Activated gamma-delta T cell (primary cell): ENCODE measurements around the gene SMAD9.
A peak's percentile ranks its signal among the peaks of the same experiment; 100 is the strongest.

ENCODE experiments used
- DNase-seq: peaks from one replicate; lab custom pipeline; 2025; lab: John Stamatoyannopoulos, UW

Gene SMAD9

DNA sequence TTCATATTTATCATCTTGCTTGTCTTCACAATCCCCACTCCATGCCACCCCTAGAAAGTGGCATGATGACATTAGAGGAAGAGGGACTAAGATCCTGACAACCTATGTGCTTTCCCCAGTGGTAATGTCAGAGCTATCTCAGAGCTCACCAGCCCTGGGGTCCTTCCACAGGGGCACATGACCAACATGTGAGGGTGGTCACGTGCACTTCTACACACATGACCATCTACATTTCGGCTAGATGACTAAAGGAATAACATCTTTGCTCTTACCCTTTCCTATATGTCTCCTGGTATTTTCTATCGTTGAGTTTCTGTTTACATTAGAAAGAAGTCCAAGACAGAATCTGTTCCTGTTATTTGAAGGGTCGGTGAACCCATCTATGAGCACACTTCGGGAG, 54.8 kb downstream of the SMAD9 start:
- DNase-seq: no peak

DNA sequence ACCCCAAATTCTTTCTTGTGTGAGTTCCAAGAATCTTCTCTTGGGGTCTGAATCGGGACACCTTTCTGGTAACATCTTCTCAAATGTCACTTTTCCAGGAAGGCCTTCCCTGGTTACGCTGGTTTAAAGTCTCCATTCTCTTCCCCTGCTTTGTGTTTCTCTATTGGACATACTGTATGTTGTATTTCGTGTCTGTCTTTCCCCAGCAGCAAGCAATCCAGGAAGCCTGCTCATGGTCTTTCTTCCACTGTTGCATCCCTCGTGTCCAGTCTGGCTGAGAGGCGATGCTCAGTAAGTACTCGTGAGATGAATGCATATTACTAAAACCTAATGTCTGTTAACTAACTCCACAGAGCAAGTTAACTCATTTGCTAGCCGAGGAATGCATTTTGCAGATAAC, 57.3 kb downstream of the SMAD9 start:
- DNase-seq: no peak

DNA sequence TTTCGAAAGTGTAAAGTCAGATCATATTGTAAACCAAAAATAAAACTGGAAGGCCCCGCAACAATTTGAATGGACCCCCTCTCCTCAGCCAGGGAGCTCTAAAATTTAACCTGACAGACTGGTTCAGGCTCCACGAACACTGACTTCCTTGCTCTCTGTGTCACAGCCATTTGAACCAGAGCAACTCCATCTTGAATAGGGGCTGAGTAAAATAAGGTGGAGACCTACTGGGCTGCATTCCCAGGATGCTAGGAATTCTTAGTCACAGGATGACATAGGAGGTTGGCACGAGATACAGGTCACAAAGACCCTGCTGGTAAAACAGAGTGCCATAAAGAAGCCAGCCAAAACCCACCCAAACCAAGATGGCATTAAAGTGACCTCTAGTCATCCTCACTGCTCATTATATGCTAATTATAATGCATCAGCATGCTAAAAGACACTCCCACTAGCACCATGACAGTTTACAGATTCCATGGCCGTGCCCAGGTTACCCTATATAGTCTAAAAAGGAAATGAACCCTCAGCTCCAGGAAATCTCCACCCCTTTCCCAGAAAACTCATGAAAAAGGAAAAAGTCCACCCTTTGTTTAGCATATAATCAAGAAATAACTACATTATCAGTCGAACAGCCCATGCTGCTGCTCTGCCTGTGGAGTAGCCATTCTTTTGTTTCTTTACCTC, 57.9 kb downstream of the SMAD9 start:
- DNase-seq: no peak

DNA sequence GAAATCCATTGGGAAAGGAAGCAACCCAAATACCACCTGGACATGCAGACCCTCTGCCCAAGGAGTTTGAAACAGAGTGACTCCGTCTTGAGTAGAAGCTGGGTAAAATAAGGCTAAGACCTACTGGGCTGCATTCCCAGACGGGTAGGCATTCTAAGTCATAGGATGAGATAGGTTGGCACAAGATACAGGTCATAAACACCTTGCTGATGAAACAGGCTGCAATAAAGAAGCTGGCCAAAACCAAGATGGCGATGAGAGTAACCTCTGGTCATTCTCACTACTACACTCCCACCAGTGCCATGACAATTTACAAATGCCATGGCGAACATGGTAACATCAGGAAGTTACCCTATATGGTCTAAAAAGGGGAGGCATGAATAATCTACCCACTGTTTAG, 60.8 kb downstream of the SMAD9 start:
- no peak for DNase-seq

DNA sequence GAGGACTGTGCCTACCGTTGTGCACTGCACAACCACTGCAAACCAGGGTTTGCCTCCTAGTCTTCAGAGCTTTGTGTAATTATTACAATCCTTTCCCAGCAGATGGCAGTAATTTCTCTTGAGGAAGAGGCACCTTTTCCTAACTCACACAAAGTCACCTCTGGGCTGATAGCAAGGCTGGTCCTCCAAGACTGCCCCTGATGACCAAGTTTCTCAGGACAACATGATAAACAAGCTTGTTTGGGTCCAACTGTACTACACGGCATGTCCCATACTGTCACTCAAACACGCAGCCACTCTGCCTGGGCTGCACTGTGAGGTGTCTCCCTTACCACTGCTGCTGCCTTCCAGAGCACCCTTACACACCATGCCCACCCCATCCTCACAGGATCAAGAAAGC, 61.7 kb downstream of the SMAD9 start:
- no peak for DNase-seq

DNA sequence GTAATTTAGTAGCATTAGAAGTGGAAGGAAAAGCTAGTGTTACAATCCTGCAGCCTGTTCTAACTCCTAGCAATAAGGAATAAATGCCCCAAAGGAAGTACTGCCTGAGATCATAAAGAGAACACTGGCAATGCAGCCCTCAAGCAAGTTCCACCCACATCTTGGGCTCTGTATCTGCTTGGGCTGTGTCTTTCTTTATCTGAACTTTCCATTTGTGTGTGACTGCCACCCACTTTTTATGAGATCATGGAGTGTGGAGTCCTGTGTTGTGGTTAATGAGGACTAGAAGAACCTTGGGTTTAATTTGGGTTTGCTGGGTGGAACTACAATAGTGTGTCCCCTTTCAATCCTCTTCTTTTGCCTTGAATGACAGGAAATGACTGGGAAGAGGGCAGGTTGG, 62.8 kb downstream of the SMAD9 start:
- DNase-seq: no peak

DNA sequence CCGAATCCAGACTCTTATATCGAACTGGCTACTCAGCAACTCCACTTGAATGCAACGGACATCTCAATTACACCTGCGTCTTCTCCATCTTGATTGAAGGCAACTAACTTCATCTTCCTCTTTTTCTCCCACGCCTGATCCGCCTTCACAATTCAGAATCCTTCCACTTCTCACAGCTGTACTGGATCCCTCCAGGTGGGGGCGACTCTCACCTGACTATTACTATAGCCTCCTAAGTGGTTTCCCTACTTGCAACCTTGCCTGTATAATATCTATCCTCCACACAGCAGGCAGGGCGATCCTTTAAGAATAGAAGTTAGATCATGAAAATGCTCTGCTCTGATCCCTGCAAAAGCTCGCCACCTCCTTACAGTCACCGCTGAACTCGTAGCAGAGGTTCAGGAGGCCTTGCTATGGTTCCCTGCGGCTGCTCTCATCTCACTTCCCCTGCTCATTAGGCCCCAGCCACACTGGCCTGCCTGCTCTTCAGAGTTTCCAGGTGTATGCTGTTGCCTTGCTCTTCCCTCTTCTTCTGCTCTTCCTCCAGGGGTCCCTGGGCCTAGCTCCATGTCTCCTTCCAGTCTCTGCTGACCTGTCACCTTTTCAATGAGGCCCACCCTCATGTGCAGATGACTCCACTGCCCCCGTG, 69.1 kb downstream of the SMAD9 start:
- DNase-seq: no peak

DNA sequence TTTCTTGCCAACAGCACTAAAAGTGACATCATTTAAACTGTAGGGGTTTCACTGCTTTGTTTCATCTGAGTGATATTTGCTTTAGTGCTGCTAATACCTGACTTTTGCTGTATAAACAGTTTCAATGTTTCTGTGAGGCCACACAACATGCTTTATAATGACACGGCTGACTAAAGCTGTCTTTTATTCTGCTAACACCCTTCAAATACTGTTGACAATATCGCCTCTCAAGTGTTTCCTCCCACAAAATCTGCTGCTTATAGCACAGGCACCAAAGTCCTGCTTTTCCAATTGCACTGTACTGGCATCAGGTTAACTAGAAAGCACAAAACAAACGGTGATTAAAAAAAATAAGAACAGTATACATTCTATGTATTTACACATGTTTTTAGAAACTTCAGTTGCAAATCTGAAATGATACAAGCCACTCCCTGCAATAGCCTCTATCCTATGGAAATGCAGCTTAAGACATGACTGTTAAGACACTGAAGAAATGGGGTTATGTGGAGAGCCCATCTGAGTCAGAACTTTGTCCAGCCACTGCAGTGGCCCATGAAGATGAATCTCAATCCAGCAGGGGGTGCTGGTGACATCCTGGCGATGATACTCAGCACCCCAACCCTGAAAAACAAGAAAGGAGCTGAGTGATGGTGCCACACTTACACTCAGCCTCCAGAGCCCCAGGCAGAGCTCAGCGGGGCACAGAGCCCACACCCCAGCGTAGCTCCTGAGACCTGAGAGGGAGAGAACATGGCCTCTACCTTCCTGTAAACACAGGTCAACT, 71.6 kb downstream of the SMAD9 start:
- DNase-seq: no peak

DNA sequence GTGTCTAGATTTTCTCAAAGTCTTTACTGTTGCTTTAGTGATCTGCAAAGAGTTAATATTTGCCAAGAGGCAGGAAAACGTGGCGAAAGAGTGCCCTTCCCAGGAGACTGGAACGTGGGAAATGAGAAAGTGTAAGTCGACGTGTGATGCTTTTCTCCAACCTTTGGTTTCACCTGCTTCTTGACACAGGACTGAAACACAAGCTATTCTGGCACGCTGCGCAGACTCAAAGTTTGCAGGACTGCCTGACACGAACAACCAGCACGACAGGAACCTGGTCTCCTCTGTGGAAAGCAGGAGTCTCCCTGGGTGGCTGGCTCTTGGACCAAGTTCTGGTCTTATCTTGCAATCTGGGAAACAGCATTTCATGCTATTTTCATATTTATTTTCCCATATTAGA, 72.4 kb downstream of the SMAD9 start:
- DNase-seq: no peak

DNA sequence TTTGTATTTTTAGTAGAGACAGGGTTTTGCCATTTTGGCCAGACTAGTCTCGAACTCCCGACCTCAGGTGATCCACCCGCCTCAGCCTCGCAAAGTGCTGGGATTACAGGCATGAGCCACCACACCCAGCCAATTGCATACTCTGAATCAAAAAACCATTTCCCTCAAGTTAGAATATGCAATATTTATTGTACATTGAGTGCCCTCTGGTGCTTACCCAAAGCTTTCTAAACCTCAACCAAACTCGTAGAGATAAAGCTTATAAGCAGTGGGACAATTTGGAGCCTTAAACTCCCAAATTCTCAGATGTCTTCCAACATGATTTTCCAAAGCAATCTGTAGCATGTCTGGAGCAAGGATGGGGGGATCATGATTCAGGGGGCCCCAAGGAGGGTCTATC, 78.6 kb downstream of the SMAD9 start:
- DNase-seq: no peak

DNA sequence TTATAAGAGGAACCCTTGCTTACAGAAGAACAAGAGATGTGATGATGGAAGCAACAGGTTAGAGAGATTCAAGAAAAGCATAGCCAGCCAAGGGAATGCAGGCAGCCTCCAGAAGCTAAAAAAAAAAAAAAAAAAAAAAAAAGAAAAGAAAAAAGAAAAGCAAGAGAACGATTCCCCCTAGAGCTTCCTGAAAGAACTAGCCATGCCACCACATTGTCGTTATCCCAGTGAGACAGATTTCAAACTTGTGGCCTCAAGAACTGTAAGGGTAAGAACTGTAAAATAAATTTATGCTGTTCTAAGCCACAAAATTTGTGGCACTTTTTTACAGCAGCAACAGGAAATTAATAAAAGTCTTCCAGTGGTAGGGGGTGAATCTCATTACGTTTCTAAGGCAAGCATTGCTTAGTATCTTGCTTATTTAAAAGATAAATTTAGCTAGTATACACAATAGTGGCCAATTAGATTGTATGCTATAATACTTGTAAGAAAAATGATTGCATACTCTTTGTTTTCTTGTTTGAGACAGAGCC, 79.3 kb downstream of the SMAD9 start:
- DNase-seq: no peak

DNA sequence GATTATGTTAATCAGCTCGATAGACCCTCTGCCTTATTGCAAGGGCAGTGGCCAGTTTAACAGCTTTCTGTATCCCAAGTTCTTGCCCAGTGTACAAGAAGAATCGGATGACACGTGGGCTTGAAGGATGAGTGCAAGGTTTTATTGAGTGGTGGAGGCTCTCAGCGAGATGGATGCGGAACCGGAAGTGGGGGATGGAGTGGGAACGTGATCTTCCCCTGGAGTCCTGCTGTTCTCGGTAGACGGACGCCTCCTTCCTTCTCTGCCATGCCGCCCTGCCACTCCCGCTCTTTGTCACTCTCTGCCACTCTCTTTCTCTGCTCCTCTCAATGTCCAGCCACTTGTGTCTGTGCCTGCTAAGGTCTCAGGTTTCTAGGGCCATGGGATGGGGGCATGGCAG, 80.1 kb downstream of the SMAD9 start:
- no peak for DNase-seq

DNA sequence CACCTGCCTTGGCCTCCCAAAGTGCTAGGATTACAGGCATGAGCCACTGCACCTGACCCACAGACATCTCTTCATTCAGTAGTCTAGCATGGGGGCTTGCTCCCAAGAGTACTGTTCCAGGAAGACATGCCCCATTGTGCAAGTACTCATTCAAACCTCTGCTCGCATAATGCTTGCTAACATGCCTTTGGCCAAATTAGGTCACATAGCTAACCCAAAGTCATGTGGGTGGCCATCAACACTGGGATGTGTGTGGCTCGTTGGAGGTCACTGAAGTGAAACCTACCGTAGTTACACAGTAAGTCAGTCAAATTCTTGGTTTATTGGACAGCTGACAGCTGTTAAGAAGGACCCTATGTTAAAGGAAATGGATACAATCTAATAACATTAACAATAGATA, 80.8 kb downstream of the SMAD9 start:
- DNase-seq: no peak

DNA sequence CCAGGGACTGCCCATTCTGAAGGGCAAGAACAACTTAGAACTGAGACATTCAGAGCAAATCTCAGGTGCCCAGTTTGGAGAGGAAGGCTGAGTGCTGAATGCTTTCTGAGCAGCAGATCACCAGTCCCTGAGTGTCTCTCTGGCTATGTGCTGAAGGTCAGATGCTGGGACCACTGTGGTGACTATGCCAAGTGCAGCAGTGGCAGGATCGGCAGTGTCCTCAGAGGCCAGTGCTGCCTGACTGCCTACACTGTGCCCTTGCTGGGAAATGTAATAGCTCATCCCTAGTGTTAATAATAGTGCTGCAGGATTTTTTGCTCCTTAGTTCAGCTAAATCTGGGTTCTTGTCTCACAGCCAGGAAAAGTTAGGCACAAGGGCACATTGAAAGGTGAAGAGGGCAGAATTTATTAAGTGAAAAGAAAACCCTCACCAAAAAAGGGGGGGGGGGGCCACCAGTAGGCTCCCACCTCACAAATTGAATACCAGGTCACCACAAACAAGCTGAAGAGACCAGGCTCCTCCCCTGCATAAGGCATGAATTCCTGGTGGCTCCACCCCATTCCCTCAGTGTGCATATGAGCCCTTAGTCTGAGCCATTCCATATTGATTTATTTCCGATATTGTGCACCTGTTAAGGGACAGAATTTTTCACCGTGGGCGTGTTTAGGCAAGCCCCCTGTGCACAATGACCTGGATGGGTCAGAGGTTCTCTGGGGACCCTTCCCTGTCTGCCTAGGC, 82.5 kb downstream of the SMAD9 start:
- no peak for DNase-seq

DNA sequence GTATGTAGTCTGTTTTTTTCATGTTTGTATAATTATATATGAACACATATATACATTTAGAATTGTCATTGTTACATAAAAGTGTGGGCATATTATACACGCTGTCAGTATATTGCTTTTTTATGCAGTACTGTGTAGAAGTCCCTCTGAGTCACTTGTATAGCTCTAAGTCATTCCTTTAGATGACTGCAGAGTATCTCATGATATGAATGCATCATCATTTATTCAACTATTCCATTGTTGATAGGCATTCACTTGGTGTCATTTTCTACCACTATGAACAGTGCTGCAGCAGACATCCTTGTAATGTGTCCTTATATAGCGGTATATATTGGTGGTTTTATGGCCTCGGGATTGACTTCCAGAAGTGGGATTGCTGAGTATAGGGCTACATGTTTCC, 85.7 kb downstream of the SMAD9 start:
- DNase-seq: no peak

DNA sequence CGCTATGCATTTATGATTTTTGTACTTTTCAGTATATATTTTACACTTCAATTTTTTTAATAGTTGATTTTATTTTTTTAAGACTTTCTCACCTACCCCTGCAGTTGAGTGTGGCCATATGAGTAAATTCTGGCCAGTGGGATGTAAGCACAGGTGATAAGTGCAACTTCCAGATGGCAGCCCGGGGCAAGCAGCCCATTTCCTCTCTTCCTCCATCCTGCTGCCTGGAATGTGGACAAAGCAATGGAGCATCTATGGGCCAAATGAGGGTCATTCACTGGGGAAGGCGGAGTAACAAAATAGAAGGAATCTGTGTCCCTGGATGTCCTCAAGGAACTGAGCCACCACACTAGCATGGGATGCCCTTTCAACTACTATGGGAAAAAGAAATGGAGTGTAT, 88.7 kb downstream of the SMAD9 start:
- DNase-seq: no peak

DNA sequence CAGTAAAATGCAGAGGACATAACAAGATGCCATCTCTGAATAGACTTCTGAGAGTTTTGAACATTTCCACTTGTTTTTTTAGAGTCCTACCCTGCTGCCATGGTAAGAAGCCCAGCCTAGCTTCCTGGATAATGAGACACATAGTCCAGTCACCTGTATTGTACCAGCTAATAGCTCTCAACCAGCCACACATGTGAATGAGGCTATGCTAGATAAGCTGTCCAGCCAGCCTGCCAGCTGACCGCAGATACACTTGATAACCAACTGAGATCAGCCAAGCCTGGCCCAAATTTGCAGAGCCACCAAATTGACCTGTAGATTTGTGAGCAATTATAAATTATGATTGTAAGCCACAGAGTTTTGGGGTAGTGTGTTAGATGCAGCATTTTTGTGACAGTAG, 90.3 kb downstream of the SMAD9 start:
- no peak for DNase-seq

DNA sequence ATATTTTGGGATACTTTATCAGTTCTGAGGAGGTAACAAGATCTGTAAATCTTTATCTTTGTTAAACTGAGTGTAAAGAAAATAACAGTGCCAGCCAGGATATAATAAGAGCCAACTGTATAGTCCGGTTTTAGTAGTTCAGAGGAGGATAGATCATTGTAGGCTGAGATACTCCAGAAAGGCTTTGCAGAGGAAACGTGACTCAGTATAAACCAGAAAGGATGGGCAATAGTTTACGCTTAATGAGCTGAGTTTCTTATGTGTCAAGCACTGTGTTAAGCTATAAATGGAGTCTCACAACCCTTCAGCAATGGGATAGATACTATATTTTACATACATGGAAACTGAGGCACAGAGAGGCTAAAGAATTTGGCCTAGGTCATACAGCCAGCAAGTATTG, 97.3 kb downstream of the SMAD9 start:
- DNase-seq: no peak

DNA sequence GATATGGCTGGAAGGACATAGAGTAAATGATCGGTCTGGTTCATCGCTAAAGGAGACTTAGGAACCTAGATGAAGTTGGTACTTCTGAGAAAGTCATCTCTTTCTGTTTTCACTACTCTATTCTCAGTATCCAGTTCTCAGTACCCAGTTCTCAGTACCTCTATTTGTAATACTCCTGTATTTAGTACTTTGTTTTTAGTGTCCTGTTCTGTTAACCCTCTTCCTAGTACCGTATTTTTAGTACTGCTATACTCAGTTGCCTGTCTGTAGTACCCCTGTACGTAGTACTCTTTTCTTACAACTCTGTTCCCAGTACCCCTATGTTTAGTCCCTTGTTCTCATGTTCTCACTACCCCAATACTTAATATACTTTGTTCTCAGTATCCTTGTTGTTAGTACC, 99.8 kb downstream of the SMAD9 start:
- DNase-seq: no peak

DNA sequence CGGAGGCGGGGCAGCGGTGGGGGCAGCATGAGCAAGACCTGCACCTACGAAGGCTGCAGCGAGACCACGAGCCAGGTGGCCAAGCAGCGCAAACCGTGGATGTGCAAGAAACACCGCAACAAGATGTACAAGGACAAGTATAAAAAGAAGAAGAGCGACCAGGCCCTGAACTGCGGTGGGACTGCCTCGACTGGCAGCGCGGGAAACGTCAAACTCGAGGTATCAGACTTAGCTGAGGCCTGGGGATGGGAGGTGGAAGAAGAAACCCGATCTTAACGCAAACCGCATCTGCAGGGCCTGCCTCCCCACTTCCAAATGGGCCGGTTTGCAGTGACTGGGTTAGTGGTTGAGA, 100.3 kb downstream of the SMAD9 start:
- DNase-seq: no peak

DNA sequence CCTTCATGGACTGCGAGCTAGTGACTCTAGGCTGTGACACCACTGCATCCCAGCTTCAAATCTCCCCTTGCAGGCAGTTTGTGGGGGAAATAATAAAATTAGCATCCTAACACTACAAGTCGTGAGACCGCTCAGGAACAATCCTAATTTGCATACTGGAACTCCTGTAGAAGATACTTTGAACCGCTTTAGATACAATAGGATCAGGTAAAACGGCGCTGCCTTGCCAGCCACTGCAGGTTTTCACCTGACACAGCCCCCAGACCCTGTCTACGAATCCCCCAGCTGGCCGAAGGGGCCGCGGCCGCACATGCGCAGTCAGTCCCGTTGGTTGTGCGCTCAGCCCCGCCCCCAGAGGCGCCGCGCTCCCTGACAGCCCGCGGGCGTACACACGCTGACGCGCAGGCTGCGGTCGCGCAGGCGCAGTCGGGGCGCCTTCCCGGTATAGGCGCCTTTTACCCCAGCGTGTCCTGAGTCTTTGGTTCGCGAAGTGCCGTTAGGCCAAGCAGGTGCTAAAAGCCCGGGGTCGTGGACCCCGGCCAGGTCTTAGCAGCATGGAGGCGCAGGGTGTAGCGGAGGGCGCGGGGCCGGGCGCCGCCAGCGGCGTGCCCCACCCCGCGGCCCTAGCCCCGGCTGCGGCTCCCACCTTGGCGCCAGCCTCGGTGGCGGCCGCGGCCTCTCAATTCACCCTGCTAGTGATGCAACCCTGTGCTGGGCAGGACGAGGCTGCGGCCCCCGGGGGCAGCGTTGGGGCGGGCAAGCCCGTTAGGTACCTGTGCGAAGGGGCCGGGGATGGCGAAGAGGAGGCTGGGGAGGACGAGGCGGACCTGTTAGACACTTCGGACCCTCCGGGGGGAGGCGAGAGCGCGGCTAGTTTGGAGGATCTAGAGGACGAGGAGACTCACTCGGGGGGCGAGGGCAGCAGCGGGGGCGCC, 101.0 kb downstream of the SMAD9 start, which contains the start of gene RFXAP:
RFXAP (plus strand) TSS at position 419 of the 935 bp plus-strand sequence; CDS start at position 555, 136 bp downstream.
- peak; percentile 87 for DNase-seq
